HG02798 (cell line): ENCODE results near the gene P4HA1.
"Not testable (repeated sequence)": the region's sequence is repeated elsewhere in the genome, so short reads cannot be mapped to it uniquely, and the experiment has no call there.

Source experiments
- ATAC-seq: cut with Tn5 transposase; IDR thresholded peaks from one replicate; pipeline ENCODE4 v1.9.1; 2021; ENCODE audit warnings: mild to moderate bottlenecking; ENCODE audit not compliant: unreplicated experiment, poor library complexity

Gene P4HA1

GRCh38 chr10:73044378-73045285 lies 52.0 kb downstream of the P4HA1 start:
- no peak for ATAC-seq

- ATAC-seq = no peak
These were observed 52.8 kb downstream of the P4HA1 start for GRCh38 chr10:73043766-73044377.

- no peak for ATAC-seq
These were observed 53.3 kb downstream of the P4HA1 start for GRCh38 chr10:73043319-73043718.

DNA sequence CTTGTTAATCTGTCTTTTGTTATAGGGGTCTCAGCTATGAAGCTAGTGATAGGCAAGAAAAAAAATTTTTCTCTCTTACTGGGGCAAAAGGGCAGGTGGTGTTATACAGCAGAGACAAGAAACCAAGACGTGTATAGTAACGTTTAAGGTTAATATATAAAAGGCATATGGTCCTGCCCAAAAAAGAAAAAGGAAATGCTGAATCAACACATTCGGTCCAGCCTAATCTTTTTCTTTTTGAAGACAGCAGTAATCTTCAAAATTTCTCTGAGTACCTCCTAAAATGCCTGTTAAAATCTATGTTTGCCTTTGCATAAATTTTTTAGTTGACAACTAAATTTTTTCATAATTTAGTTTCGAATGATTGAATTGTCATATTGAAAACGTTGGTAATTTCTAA lies 54.5 kb downstream of the P4HA1 start:
- no peak for ATAC-seq

- ATAC-seq = no peak
These were observed 57.0 kb downstream of the P4HA1 start for GRCh38 chr10:73039635-73040034.

GRCh38 chr10:73036285-73036684 lies 60.4 kb downstream of the P4HA1 start:
- not testable (repeated sequence) for ATAC-seq

DNA sequence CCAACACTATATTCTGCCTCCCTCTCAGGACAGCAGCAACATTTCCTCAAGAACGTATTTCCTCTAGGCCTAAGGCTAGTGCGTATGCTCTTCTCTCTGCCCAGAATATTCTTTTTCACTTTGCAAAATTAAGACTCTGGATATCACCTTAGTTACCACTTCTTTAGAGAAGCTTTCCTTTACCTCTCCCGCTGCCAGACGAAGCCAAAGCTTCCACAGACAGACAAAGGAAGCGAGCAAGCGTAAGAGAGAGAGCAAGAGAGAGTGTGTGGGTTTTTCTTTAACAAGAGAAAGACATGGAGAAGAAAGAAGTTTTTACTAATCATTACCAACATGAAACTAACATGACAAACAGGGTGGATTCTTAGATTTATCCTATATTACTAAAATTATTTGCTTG lies 64.1 kb downstream of the P4HA1 start:
- no peak for ATAC-seq

- not testable (repeated sequence) for ATAC-seq
These were observed 70.0 kb downstream of the P4HA1 start for GRCh38 chr10:73026623-73027022.

- not testable (repeated sequence) for ATAC-seq
These were observed 73.1 kb downstream of the P4HA1 start for GRCh38 chr10:73023455-73024070.

DNA sequence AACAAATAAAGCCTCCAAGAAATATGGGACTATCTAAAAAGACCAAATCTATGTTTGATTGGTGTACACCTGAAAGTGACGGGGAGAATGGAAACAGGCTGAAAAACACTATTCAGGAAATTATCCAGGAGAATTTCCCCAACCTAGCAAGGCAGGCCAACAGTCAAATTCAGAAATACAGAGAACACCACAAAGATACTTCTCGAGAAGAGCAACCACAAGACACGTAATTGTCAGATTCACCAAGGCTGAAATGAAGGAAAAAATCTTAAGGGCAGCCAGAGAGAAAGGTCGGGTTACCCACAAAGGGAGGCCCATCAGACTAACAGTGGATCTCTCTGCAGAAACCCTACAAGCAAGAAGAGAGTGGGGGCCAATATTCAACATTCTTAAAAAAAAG lies 73.7 kb downstream of the P4HA1 start:
- not testable (repeated sequence) for ATAC-seq

GRCh38 chr10:73021538-73022164 lies 75.0 kb downstream of the P4HA1 start:
- not testable (repeated sequence) for ATAC-seq

- ATAC-seq = no peak
These were observed 75.6 kb downstream of the P4HA1 start for GRCh38 chr10:73021050-73021449.

- ATAC-seq = no peak
These were observed 77.6 kb downstream of the P4HA1 start for GRCh38 chr10:73019100-73019499.

DNA sequence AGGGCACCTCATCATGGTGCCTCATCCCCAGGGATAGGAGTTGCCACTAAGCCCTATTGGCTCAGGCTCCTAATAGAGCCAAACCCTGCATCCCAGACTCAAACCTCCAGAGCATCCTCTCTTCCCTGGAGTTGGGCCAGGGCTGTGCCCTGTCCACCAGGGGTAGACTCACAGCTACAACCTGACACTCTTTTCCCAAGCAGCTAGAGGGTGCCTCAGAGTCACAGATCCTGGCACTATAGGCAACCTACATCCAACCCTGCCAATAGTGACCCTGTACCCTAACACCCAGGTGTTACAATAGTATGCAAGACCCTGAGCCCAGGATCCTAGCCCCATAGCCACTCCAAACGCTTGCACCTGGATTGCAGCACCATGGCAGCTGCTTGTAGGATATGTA lies 78.0 kb downstream of the P4HA1 start:
- no peak for ATAC-seq

DNA sequence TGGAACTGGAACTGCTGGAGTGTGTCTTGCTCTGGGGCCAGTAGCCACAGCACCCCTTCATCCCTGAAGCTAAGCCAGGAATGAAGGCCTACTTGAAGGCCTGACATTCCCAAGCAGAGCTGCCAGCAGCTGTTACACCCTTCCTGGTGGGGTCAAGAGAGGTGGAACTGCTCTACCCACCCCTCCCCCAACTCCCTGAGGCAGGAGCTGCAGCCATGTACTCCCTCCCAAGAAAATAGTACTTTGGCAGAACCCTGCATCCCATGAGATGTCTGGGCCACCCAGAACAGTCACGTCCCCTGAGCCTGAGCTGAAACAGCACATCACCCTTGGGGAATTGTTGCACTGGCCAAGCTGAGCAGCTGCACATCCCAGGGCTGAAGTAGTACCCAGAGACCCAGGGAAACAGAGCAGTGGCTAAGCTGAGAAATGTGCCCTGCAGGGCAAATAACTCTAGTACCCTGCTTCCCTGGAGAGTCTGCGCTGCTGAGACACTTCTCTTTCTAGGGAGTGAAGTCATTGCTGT lies 78.6 kb downstream of the P4HA1 start:
- ATAC-seq = no peak

DNA sequence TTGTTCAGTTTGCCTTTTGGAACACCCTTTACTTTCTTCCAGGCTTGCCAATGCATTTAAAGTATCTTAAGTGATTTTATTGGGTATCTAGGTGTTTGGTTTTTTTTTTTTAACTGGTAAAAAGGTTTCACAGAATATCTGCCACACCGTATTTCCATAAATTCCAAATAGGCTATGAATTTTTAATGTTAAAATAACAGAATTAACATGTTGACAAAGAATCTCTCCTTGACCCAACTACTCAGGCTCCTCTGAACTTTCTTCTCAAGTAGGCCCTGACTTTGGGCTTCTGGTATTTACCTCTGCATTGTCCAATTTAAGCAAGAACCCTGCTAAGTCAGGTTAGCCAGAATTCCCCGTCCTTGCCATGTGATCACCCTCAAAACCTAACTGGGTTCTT lies 80.9 kb downstream of the P4HA1 start:
- ATAC-seq = no peak

DNA sequence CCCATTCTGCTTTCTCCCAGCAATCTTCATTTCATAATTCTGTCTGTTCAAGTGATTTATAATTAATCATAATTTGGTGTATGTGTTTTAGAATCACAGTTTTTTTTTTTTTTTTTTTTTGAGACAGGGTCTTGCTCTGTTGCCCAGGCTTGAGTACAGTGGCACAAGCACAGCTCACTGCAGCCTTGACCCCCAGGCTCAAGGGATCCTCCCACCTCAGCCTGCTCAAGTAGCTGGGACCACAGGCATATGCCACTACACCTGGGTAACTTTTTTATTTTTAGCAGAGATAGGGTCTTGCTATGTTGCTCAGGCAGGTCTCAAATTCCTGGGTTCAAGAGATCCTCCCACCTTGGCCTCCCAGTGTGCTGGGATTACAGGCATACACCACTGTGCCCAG lies 92.8 kb downstream of the P4HA1 start:
- ATAC-seq = no peak

- ATAC-seq = no peak
These were observed 95.7 kb downstream of the P4HA1 start for GRCh38 chr10:73000973-73001372.

- ATAC-seq = no peak
These were observed 99.6 kb downstream of the P4HA1 start for GRCh38 chr10:72997099-72997498.

DNA sequence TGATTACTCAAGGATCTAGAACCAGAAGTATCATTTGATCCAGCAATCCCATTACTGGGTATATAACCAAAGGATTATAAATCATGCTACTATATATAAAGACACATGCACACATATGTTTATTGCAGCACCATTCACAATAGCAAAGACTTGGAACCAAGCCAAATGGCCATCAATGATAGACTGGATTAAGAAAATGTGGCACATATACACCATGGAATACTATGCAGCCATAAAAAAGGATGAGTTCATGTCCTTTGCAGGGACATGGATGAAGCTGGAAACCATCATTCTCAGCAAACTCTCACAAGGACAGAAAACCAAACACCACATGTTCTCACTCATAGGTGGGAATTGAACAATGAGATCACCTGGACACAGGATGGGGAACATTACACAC lies 101.2 kb downstream of the P4HA1 start:
- ATAC-seq = not testable (repeated sequence)

GRCh38 chr10:72989771-72990170 lies 106.9 kb downstream of the P4HA1 start:
- not testable (repeated sequence) for ATAC-seq
